Stimulated activated CD8-positive, alpha-beta memory T cell treated with anti-CD3 and anti-CD28 coated beads, Interleukin-7, amount 100 ng/mL, for 24 hours (primary cell): ENCODE data around the gene PARD3B.

Experiments used
- DNase-seq: peaks from one replicate; pipeline ENCODE4 v3.0.0-alpha.2; 2020; ENCODE audit warnings: low read depth

Gene PARD3B

DNA sequence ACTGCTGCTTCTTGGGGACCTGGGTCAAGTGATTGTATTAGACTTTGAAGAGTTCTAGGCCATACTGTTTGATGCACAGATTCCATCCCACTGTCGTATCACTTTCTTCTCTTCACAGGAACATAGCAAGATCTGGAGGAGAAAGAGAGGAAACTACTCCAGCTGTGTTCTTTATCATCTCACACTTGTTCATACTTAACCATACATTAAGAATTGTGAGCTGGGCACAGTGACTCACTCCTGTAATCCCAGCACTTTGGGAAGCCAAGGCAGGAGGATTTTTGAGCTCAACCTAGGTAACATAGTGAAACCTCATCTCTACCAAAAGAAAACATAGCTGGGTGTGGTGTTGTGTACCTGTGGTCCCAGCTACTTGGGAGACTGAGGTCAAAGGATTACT is 111.7 kb downstream of the PARD3B start:
- DNase-seq: no peak

DNA sequence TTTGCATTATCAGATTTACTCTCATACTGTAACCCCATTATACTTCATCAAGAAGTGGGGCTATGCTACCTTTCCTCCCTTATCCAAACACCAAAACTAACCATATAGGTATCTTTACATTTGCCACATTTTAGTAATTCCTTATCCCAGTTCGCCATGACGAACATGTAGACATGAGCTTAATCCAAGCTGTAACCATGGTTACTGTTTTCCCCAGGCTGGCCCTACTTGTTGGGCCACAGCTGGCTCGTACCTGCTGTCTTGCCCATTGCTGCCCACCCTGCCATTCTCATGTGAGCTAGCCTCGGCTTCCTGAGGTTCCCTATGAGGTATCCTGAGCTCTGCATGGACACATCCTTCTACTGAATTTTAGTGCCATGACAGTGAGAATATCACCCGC is 117.7 kb downstream of the PARD3B start:
- DNase-seq: no peak

DNA sequence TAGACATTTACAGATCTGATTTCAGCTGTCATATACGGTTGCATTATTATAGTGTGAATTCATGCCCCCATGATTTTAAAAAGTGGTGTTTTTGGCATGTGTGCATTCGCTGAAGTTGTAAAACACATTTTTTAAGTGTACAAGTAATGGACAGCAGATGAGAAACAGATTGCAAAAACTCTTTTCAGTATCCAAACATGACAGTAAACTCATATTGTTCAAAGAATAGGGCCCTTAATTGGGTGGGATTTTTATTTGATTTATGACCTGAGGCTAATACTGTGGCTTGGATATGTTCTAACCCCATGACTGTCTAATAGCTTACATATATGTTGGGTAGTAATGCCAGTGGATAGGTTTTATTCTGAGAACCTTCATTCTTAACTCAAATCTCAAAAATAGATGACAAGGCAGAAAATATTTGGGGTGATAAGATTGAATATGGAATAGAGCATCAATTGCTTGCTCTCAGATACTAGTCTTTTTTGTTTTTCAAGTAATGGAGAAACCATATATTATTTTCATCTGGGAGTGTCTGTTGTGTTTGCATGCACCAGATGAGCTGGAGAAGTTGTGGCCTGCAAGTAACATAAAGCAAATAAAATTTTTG is 118.6 kb downstream of the PARD3B start:
- DNase-seq: no peak

DNA sequence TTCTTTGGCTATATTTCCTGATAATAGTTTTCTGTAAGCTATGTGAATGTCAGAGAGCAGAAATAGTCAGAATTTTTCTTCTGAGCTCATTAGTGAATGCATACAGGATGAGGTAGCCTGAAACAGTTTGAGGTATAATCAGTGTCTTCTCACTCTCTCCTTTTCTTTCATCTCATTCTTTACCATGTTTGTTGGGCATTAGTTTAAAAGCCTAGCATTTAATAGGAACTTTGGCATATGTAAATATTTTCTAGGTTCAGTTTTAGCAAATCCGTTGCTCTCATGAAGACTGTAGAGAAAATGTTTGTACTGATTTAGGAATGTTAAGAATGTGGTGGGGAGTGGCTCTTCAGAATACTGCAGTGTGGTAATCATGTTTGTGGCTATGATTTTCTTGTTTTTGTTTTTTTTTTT is 119.4 kb downstream of the PARD3B start:
- no peak for DNase-seq

DNA sequence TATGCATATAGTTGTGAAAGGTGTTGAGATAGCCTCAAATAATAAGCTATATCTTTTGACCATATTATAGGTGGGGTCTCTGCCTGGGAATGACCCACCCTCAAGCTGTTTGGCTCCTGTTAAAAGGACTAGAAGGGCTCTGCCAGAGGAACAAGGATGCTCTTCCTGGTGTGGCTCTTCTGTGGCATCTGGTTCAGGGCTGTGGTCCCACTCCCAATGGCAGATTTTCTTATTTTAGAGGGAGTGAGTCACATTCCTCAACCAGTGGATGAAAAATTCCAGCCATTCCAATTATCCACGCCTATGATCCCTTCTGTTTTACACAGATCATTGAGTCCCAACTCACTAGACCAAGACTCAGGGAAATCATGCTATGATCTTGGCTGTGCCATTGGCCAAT is 119.9 kb downstream of the PARD3B start:
- DNase-seq: no peak

DNA sequence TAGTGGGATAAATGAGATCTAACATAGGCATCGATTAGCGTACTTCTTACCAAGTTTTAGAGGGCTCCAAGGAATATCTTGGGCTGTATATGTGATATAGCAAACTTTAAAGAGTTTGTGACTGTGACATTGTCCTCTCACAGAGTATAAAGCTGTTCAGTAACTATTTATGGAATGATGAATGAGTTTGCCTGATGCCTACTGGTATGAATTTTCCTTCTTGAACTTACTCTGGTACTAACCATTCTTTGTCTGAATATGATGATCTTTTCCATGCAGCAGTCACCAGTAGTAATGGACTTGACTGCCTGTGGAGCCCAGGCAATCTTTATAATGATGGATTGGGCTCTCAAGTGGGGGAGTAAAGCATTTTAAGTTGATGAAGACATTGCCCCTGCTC is 120.5 kb downstream of the PARD3B start:
- no peak for DNase-seq

DNA sequence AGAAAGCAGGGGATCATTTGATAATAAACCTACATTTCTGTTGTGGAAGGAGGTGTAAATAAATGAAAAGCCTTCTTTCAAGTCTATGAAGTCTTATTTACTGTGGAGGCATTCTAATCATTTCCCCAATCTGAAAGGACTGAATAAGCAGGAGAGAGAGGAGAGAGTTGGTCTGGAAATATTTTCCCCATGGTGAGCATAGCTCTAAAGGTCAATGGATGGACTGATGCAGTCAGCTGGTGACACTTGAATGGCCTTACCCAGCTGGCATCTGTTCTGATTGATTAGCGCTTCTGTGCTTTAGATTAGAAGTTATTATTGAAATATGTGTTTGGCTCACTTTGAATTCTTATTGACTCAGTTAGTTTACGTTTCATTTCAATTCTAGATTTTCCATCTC is 122.7 kb downstream of the PARD3B start:
- no peak for DNase-seq

DNA sequence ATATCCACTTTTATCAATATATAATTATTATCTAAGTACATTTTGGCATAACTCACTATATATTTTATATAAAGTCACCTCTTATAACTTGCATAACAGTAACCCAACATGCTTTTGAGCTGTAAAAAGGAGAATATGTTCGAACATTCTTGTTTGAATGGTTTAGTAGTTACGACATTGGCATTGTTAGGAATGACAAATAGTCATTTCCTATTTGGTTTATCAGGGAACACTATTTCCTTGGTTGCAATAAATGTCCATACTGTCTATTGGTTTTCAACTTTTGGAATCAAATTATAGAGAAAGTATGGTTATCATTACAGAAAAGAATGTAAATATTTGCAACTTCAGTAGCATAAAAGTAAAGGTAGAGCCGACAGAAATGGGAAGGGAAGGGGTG is 124.1 kb downstream of the PARD3B start:
- no peak for DNase-seq

DNA sequence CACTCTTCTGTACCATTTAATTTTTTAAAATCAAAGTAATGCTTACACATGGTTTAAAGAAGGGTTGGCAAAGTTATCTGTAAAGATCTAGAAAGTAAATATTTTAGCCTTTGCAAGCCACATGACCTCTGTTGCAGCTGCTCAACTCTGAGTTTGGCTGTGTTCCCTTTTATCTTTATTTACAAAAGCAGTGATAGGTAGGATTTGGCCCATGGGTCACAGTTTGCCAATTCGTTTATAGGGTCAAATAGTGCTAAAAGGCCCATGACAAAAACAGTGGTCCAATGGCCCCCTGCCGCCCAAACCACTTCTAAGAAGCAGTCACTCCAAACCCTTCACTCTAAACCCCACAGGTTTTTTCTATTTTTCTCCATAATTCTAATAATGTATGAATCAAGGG is 124.8 kb downstream of the PARD3B start:
- no peak for DNase-seq

DNA sequence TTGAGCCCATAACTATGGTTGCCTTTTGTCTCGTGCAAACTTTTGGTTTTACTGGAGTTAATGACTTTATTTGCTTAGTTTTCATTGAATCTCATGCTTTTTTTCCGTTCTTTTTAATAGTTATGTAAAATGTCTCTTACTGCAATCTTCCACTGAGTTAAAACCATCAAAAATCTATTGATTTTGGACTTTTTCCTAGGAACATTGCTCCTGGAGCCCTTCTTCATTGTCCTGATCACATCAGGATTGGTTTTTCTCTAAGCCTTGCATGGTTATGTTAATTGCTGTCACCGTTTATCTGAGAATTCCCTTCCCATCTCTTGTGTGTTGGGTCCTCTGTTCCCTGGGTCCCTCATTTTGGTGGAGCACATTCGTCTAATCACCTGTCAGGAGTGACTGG is 125.5 kb downstream of the PARD3B start:
- no peak for DNase-seq

DNA sequence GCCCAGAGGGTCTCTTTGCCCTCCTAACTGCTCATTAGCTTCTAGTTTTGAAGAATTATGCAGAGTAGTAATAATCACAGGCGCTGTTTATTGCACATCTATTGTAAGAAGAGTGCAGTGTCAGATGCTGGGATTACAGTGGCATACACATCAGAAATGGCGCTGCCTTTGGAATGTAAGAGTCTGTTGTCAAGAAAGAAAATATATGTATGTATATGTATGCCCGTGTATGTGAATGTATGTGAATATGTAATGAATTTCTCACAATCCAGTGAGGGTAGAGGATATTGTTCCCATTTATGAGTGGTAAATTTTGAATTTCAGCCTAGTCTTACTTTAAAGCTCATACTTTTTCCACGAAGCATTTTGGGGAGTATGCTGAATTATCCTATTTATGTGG is 127.5 kb downstream of the PARD3B start:
- DNase-seq: no peak

DNA sequence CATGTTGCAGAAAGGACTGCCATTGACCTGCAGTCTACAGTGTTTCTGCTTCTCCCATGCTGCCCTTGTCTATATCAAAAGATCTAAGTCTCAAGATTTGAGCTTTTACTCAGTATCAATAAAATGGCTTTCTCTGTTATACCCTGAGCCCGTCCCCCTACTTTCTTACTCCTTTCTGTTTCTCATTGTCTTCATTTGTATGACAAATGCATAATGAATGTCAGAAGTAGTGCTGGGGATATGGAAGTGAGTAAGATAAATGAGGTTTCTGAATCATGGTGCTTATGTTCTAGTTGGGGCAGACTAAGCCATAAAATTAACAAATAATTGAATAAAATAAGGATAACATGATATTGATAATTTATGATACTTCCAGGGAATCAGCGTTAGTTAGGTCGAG is 128.6 kb downstream of the PARD3B start:
- DNase-seq: no peak

DNA sequence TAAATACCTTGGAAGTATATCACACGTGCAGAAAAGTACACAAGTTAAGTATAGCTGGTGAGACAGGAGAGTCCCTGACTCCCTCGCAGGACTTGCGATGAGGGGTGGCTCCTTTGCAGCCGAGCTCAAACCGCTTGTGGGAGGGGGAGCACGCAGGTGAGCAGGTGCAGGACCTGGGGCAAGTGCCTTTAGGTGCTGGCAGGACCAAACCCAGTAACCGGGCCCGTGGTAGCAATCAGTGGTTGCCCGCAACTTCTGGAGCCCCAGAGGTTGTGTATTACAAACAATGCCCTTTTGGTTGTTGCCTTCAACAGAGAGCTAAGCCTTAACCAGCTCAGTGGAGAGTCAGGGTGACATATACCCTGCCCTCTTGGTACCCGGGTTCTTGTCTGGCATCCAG is 132.8 kb downstream of the PARD3B start:
- DNase-seq: no peak

DNA sequence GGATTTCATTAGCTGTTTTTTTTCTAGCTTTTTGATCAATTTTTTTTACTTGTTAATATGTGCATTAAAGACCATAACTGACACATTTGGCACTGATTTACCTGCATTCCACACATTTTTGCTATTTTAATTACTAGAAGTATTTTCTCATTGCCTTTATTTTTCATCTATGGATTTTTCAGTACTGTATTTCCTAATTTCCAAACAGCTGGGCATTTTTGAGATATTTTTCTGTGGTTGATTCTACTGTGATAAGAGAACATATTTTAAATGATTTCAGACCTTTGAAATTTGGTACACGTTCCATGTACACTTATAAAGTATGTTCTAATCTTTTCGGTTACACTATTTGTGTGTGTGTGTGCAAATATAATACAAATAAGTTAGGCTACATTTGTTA is 135.3 kb downstream of the PARD3B start:
- no peak for DNase-seq

DNA sequence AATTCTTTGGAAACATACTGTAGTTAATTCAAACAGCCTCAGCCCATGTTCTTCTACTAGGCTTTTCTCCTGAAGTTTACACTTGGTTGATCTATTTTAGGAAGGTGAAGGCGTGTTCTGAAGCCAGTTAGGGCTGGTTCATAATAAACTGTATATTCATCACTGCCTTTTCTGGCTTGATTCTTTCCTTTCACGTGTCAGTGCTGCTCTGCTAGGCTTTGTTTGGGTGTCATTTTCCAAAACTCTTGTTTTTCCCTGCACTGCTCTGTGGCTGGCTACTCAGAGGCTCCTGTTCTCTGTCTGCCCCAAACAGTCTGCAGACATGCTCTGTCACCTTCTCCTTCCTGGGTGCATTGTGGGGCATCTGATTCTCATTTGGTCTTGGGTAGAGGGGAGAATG is 136.1 kb downstream of the PARD3B start:
- no peak for DNase-seq

DNA sequence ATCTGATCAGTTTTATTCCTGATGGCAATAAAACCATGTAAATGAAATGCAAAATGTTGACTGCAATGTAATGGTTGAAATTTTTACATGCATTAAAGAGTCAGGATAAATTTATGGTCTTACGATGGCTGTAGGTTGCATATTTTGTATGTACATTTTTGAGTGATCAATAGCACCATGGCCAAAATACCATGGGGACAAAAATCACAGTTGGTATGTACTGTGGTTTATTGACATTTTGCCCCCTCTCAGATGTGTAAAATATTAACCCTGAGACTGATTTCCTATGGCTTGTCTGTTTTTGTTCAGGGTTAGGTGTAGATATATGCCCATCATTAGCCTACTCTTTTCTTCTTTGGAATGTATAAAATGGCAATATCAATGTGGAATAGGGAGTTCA is 138.1 kb downstream of the PARD3B start:
- no peak for DNase-seq

DNA sequence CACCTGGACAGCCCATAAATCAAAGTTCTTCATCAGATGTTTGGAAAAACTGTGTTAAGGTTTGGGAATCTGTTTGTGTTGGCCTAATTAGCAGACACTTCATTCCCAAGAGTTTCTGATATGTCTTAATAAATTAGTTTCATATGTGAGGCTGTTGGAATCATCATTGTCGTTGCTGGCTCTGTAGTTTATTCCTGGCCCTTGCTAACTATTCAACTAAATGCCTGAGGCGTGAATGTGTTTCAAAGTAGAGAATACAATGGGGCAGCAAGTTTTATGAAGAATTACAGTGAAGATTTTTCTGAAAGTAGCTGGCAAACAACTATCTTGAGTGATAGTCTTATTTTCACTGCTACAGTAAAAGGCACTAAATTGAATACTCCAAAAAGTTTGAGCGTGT is 141.1 kb downstream of the PARD3B start:
- no peak for DNase-seq

DNA sequence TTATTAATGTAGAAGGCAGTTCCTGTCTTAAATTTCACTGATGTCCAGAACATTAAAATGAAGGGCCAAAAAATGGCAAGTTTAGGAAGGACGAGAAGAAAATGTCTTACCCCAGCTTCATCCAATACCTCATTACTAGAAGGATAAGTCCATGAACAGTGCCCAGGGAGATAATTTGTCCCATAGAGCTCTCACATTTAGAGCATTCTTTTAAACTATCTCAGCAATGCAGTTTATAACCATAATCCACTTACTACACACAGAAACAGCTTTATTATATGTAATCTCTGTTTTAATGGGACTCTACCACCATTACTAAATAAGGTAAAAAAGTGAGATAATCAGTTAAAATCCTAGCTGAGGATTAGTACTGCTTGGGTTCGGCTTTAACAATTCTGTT is 142.5 kb downstream of the PARD3B start:
- no peak for DNase-seq

DNA sequence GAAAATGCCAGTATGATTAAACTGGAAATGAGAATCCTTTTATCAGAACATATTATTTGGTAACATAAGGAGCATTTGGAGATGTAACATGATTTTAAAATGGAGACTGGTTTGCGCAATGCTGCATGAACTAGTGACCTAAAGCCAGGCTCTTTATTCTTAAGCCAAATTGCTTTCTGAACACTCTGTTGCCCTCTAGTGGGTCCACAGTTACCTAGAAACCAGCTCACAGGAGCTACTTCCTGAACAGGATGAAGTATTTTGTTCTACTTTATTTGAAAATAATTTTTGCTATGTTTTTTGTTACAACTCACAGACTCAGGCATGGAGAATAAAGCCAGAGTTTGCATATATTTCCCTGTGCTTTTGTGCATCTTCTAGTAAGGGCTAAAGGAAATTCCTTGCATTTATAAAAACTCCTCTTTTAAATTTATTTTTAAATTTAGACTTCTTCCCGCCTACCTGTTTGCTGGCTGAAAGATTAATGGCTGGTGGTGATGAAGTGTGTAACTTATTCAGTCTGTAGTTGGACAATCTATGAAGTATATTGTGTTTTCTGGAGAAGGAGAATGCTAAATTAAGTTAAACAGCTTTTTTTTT is 146.7 kb downstream of the PARD3B start:
- DNase-seq: no peak

DNA sequence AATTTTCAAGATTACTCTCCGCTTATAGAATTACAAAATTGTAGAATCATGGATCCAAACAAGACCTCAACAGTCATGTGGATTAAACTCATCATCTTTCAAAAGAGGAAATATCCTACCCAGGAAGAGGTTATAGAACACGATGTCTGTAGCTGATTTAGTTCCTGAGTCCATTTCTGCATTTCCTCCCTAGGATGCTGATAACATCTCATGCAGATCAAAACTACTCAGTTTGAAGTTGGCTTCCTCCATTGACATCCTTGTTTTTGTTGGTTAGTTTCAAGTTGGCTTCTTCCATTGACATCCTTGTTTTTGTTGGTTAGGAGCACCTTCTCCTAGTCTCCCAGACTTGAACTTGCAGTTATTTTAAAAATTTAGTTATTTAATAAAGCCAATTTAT is 147.5 kb downstream of the PARD3B start:
- DNase-seq: no peak

DNA sequence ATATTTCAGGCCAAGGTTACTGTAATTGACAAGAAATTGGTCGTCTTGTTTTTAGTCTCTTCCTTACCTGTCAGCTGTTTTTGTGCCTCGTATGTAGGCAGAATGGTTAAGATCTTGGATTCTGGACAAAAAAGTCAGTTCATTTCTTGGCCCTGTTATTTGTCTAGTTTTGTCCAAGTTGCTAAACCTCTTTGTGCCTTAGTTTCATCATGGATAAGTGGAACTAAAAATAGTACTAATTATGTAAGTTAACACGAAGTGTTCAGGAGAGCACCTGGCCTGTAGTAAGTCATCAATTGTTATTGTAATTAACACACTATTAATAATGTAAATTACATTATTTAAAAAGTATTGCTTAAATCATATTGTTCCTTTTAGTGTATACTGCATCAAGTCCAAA is 148.0 kb downstream of the PARD3B start:
- no peak for DNase-seq

DNA sequence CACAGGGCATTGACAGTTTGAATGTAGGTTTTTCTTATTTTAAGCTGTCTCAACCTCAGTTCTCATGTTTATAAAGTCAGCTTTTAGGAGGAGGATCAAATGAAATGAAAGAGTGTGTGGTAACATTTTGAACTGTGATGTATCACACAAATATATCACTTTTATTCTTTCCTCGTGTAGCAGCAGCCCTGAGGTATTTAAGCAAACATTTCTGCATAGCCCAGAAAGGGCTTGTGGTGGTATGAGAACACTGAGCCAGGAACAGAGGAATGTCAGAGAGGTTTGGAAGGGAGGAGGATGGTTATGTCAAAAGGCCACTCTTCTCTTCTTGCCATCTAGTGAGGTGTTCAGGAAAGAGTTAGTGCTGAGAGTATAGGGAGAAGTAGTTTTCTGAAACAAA is 150.2 kb downstream of the PARD3B start:
- DNase-seq: no peak

DNA sequence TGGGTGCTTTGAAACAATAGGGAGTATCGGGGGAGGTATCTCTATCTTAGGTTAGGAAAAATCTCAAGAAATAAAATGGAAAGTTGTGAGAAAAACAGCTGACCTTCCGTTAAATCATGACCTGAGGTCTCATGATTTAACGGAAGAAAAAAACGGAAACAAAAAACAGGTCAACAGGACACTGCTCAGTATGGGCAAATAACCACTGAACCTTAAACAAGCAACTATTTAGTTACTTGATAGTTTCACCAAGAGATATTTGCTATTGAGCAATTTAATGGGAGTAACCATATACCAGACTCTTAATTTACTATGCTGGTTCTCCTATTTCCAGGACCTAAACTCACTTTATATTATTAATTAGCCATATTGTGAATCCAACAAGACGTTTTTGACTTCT is 150.8 kb downstream of the PARD3B start:
- no peak for DNase-seq

DNA sequence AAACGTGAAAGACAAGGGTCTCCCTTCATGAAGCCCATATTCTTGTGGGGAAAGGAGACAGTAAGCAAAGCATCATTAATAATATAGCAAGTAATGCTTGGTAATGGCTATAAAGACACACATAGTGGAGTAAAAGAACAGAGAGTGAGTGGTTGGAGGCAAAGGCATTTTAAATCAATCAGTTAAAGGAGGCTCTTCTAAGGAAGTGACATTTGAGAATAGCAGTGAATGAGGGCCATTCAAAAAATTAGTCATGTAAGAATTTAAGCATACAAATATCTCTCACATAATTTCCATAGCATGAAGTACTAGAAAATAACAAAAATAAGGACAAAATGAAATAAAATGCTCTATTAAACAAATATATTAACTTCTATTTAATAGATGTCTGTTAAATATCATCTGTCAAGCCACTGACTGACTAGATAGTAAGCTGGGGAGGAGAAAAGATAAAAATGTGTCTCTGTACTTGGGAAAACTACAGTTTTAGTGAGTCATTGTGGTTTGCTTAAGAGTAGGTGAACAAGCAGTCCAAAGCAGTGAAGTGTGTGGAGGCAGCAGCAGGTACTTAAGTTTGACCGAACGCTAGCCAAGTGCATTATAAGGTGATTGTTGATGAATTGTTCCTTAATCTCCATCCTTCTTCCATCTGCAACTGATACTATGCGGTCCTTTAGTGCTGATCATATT is 160.1 kb downstream of the PARD3B start:
- no peak for DNase-seq
